Tibial artery (tissue), 4 donors: ENCODE measurements around the gene OTOP2.

Experiments
- DNase-seq, 2 donors: peaks; one replicate each; pipeline ENCODE4 v3.0.0-alpha.2; 2019
- H3K27ac ChIP-seq, 2 donors: fragments of 200-600 bp; sonication (generic) in 1 of 2; 1 replicate in 1 of 2; 2 replicates in 1 of 2; pipeline ENCODE4 v1.5.1; 2018 to 2019; ENCODE audit warnings: mild to moderate bottlenecking in 1 of 2
- H3K27me3 ChIP-seq, 2 donors: fragments of 200-600 bp; sonication (generic) in 1 of 2; one replicate each; pipeline versions ENCODE4 v1.5.1 to v1.6.0; 2016 to 2019
- H3K36me3 ChIP-seq, 3 donors: fragments of 200-600 bp; sonication (generic) in 2 of 3; one replicate each; pipeline ENCODE4 v1.5.1; 2016 to 2019; ENCODE audit warnings: mild to moderate bottlenecking in 2 of 3
- H3K4me1 ChIP-seq, 4 donors: fragments of 200-600 bp; sonication (generic) in 2 of 4; 1 replicate in 3 of 4; 2 replicates in 1 of 4; pipeline ENCODE4 v1.5.1; 2016 to 2019
- H3K4me3 ChIP-seq, 2 donors: fragments of 200-600 bp; sonication (generic) in 1 of 2; 1 replicate in 1 of 2; 2 replicates in 1 of 2; pipeline ENCODE4 v1.5.1; 2018 to 2019; ENCODE audit warnings: mild to moderate bottlenecking in 2 of 2
- H3K9me3 ChIP-seq, 3 donors: fragments of 200-600 bp; sonication (generic) in 1 of 3; one replicate each; pipeline ENCODE4 v1.5.1; 2016 to 2019
- intact Hi-C: fragments of 100-400 bp; cut with DNase I; formaldehyde crosslinking; loops from one replicate; pipeline ENCODE4 v1.15.0; 2023; ENCODE audit warnings: low total_unique reads
- TF ChIP-seq, protein P1 (sequence below), 2 experiments: fragments of 200-600 bp in 1 of 2; fragments of 450-650 bp in 1 of 2; IDR thresholded peaks; one replicate each; pipeline ENCODE4 v1.5.1; 2017 to 2019; ENCODE audit warnings: antibody characterized with exemption in 2 of 2, mild to moderate bottlenecking in 1 of 2, moderate library complexity in 1 of 2

OTOP2 gene

DNA sequence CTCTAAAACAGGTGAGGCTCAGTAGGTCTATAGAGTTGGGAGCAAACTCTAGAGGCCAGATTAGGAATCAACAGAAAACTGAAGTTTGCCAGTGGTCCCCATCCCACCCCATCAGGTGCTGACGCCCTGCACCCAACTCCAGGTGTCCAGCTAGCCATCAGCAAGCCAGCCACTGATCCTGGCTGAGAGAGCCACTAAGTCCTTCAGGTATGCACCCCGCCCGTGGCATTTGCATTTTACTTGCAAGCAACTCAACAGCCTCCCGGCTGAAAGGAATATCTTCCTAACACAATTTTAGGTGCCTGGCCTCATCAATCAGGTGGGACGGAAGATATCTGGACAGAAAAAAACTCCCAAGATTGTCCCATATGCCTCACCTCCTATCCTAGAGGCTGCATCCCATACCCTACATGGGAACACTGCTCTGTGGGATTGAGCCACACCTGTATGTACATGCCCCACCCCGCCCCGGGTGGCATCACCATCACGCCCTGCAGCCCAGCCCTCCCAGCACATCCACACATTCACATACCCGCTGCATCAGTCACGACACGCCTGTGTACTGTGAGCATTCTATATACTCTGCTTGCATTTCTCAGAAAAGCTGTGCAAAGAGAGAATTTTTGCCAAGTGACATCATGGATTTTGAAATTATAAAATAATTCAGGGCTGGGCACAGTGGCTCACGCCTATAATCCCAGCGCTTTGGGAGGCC lies 19.9 kb downstream of the OTOP2 start:
- TF ChIP-seq, protein P1, sequence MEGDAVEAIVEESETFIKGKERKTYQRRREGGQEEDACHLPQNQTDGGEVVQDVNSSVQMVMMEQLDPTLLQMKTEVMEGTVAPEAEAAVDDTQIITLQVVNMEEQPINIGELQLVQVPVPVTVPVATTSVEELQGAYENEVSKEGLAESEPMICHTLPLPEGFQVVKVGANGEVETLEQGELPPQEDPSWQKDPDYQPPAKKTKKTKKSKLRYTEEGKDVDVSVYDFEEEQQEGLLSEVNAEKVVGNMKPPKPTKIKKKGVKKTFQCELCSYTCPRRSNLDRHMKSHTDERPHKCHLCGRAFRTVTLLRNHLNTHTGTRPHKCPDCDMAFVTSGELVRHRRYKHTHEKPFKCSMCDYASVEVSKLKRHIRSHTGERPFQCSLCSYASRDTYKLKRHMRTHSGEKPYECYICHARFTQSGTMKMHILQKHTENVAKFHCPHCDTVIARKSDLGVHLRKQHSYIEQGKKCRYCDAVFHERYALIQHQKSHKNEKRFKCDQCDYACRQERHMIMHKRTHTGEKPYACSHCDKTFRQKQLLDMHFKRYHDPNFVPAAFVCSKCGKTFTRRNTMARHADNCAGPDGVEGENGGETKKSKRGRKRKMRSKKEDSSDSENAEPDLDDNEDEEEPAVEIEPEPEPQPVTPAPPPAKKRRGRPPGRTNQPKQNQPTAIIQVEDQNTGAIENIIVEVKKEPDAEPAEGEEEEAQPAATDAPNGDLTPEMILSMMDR (IDR thresholded peaks at IDR 0.05) = no peak
- H3K36me3 ChIP-seq = no peaks in the 10 kb centered on the region
- intact Hi-C loops = no loop called here
- H3K27me3 ChIP-seq = peaks cover 0 to 71% of the 10 kb centered on the region in 2 donors
- H3K27ac ChIP-seq = no peak overlapping the region
- no peaks in the 10 kb centered on the region for H3K4me1 ChIP-seq
- no peak overlapping the region for H3K4me3 ChIP-seq
- H3K9me3 ChIP-seq = no peaks in the 10 kb centered on the region
- DNase-seq = no peak

DNA sequence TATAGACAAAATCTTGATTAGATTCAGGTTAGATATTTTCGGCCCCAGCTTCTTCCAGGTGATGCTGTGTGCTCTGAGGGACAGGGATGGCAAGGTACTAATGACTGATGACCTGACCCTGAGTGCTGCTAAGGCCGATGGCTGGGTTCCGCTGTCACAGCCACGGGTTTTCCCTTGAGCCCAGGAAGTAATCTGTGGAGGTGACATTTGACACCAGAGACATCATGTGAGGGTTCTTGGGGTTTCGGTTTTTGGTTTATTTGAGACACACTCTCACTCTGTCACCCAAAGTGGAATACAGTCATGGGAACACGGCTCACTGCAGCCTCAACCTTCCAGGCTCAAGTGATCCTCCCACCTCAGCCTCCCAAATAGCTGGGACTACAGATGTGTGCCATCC lies 21.5 kb downstream of the OTOP2 start:
- DNase-seq = no peak
- H3K4me1 ChIP-seq = no peaks in the 10 kb centered on the region
- H3K9me3 ChIP-seq = no peaks in the 10 kb centered on the region
- H3K36me3 ChIP-seq = no peaks in the 10 kb centered on the region
- intact Hi-C loops = no loop called here
- H3K27ac ChIP-seq = no peak overlapping the region
- H3K4me3 ChIP-seq = no peak overlapping the region
- peaks cover 0 to 75% of the 10 kb centered on the region in 2 donors for H3K27me3 ChIP-seq
- TF ChIP-seq, protein P1 (IDR thresholded peaks at IDR 0.05) = no peak

DNA sequence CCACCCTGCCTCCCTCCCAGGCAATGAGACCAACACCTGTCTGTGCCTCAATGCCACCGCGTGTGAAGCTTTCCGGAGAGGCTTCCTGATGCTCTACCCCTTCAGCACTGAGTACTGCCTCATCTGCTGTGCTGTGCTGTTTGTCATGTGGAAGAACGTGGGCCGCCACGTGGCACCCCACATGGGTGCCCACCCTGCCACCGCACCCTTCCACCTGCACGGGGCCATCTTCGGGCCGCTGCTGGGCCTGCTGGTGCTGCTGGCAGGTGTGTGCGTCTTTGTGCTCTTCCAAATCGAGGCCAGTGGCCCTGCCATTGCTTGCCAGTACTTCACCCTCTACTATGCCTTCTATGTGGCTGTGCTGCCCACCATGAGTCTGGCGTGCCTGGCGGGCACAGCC lies 22.6 kb downstream of the OTOP2 start:
- Histone ChIP-seq H3K27ac (no peak overlapping the region), H3K4me3 (no peak overlapping the region), H3K4me1 (no peaks in the 10 kb centered on the region), H3K9me3 (no peaks in the 10 kb centered on the region), H3K36me3 (no peaks in the 10 kb centered on the region), H3K27me3 (peaks cover 0 to 75% of the 10 kb centered on the region in 2 donors)
- intact Hi-C loops = no loop called here
- TF ChIP-seq, protein P1 (IDR thresholded peaks at IDR 0.05) = no peak
- DNase-seq = no peak

DNA sequence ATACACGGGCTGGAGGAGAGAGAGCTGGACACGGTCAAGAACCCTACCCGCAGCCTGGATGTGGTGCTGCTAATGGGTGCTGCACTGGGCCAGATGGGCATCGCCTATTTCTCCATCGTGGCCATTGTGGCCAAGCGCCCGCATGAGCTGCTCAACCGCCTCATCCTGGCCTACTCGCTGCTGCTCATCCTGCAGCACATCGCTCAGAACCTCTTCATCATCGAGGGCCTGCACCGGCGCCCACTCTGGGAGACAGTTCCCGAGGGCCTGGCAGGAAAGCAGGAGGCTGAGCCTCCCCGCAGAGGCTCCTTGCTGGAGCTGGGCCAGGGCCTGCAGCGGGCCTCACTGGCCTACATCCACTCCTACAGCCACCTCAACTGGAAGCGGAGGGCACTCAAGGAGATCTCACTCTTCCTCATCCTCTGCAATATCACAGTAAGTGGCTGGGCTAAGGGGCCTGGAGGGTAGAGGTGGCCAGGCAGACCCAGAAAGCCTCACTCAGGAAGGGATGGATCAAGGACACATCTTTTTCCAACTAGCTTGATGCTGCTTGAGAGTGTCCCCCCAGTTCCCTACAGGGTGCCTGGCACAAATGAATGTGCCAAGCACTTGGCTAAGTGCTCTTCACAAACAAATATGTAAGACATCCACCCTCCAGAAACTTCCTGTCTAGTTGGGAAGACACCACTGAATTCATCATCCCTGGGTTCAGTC lies 23.1 kb downstream of the OTOP2 start:
- DNase-seq = no peak
- intact Hi-C loops = no loop called here
- Histone ChIP-seq H3K4me3 (no peak overlapping the region), H3K27ac (no peak overlapping the region), H3K4me1 (no peaks in the 10 kb centered on the region), H3K27me3 (peaks cover 0 to 75% of the 10 kb centered on the region in 2 donors), H3K9me3 (no peaks in the 10 kb centered on the region), H3K36me3 (no peaks in the 10 kb centered on the region)
- TF ChIP-seq, protein P1 (IDR thresholded peaks at IDR 0.05) = no peak

DNA sequence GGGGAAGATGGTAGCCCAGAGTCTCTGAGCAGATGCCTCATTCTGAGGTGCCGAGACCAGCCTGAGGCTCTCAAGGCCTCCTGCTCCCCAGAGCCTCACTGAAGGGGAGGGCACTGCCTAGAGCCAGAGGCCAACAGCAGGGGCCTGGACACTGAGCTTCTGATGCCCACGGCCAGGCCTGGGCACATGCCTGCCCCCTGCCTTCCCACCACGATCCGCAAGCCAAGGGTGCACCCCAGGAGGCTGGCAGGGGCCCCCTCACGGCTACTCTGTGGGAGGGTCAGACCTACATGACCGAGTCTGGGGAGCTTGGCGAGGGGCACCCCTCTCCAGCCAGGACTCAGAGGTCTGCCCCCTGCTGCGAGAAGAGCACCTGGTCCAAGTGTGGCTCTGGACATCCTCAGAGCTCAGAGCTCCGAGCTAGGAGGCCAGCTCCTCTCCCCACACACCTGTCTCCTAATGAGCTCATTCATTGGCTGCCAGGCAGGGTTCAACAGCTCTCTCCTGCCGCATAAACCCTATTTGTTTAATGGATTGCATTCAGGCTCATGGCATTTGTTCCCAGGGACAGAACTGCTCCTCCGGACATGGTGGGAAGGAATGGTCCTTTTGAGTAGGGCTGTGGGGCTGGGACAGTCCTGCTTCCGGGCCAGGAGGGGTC lies 25.5 kb downstream of the OTOP2 start:
- Histone ChIP-seq H3K9me3 (no peaks in the 10 kb centered on the region), H3K27me3 (peaks cover 0 to 60% of the 10 kb centered on the region in 2 donors), H3K4me1 (no peaks in the 10 kb centered on the region), H3K36me3 (peaks cover 0 to 14% (median 0%) of the 10 kb centered on the region in 3 donors), H3K4me3 (no peak overlapping the region), H3K27ac (no peak overlapping the region)
- intact Hi-C loops = no loop called here
- no peak for DNase-seq
- TF ChIP-seq, protein P1 (IDR thresholded peaks at IDR 0.05) = no peak
